K562 (cell line): ENCODE measurements around the gene DYRK1A. TPM values are rescaled to one million over a fixed set of nuclear protein-coding genes. Genes with fewer than 3 reads are reported as not detected.

ENCODE experiments used
- ATAC-seq: fragments of 200-7000 bp; cut with Tn5 transposase; 3 replicates; pipeline ENCODE4 v1.9.1; 2020; ENCODE audit warnings: moderate library complexity
- BruUV-seq: library from RNA; stranded (reverse); fragments of 400-500 nt; replicated peaks from 2 replicates; lab custom pipeline; 2021; lab: Mats Ljungman, UMichigan
- CTCF ChIA-PET: fragments of 300-600 bp; formaldehyde crosslinking; extraction: SDS; loops from one replicate; lab custom pipeline; 2021; ENCODE audit warnings: low intra/inter-chr PET ratio; lab: Yijun Ruan, JAX
- POLR2A ChIA-PET: fragments of 300-600, 350-650 bp; sonication (Branson Sonifier 250); formaldehyde crosslinking; extraction: SDS; loops from one replicate; lab custom pipeline; 2021; ENCODE audit warnings: antibody characterized with exemption, inconsistent platforms; lab: Yijun Ruan, JAX
- DNase-seq, 4 experiments: peaks; one replicate each; pipeline versions ENCODE4 v3.0.0 to v3.0.0-alpha.2; 2011 to 2018; ENCODE audit warnings: low spot score in 3 of 4, mixed read lengths in 3 of 4; ENCODE audit errors: extremely low read depth in 1 of 4
- FAIRE-seq: peaks from 2 replicates; lab custom pipeline; 2011; peaks lifted over from hg19 to GRCh38; lab: Jason Lieb, UNC
- H2AFZ ChIP-seq: 2 replicates; pipeline ENCODE4 v1.6.0; 2011; ENCODE audit warnings: low read depth, low read length, control low read depth, inconsistent platforms
- H3K27ac ChIP-seq: fragments of 200-600 bp; 3 replicates; pipeline ENCODE4 v1.8.0; 2011; ENCODE audit warnings: low read depth, mild to moderate bottlenecking, control low read depth, inconsistent platforms, low read length, moderate library complexity, mixed read lengths; ENCODE audit errors: extremely low read depth
- H3K27me3 ChIP-seq, 2 experiments: fragments of 300-600 bp in 1 of 2; 2 replicates in 1 of 2; 3 replicates in 1 of 2; pipeline versions ENCODE4 v1.6.0 to v1.8.0; 2011; ENCODE audit warnings: inconsistent platforms in 2 of 2, low read length in 2 of 2, mild to moderate bottlenecking in 1 of 2, mixed read lengths in 1 of 2, moderate library complexity in 1 of 2; ENCODE audit not compliant: control insufficient read depth in 2 of 2, insufficient read depth in 2 of 2
- H3K36me3 ChIP-seq: fragments of 300-600 bp; 3 replicates; pipeline ENCODE4 v1.8.0; 2011; ENCODE audit warnings: mild to moderate bottlenecking, low read length, inconsistent platforms; ENCODE audit not compliant: control insufficient read depth, insufficient read depth
- H3K4me1 ChIP-seq, 2 experiments: fragments of 200-600 bp in 1 of 2; replicated peaks in 1 of 2; 2 replicates in 1 of 2; 3 replicates in 1 of 2; pipeline versions ENCODE4 v1.5.1 to v1.8.0; 2011; ENCODE audit warnings: inconsistent platforms in 2 of 2, low read length in 2 of 2, mild to moderate bottlenecking in 1 of 2, mixed read lengths in 1 of 2, moderate library complexity in 1 of 2; ENCODE audit not compliant: control insufficient read depth in 2 of 2, insufficient read depth in 2 of 2
- H3K4me2 ChIP-seq: 2 replicates; pipeline ENCODE4 v1.6.1; 2011; ENCODE audit warnings: low read length, control low read depth, inconsistent platforms, mixed read lengths; ENCODE audit not compliant: insufficient read depth
- H3K4me3 ChIP-seq: fragments of 200-600 bp; sonication (generic), shearing (Covaris generic); 2 replicates; pipeline ENCODE4 v1.5.1; 2016; ENCODE audit warnings: control low read depth, inconsistent platforms
- H3K79me2 ChIP-seq: fragments of 200-600 bp; 3 replicates; pipeline ENCODE4 v1.8.0; 2011; ENCODE audit warnings: low read length, inconsistent platforms; ENCODE audit not compliant: control insufficient read depth, insufficient read depth
- H3K9ac ChIP-seq, 2 experiments: 2 replicates each; pipeline versions ENCODE4 v1.6.0 to v1.6.1; 2011; ENCODE audit warnings: low read depth in 2 of 2, low read length in 2 of 2, control low read depth in 1 of 2, inconsistent platforms in 1 of 2, mild to moderate bottlenecking in 1 of 2, mixed read lengths in 1 of 2; ENCODE audit not compliant: insufficient read depth in 1 of 2
- H3K9me1 ChIP-seq: one replicate; pipeline ENCODE4 v1.6.0; 2011; ENCODE audit warnings: inconsistent platforms, mild to moderate bottlenecking, low read length, moderate library complexity; ENCODE audit not compliant: control insufficient read depth, insufficient read depth
- H3K9me3 ChIP-seq: replicated peaks from 2 replicates; pipeline ENCODE4 v1.5.1; 2011; ENCODE audit warnings: low read depth, low read length, inconsistent platforms; ENCODE audit not compliant: control insufficient read depth, insufficient read depth
- H4K20me1 ChIP-seq: replicated peaks from 2 replicates; pipeline ENCODE4 v1.6.1; 2011; ENCODE audit warnings: low read length, inconsistent platforms, mixed read lengths; ENCODE audit not compliant: control insufficient read depth, insufficient read depth
- ARID1B ChIP-seq: fragments of 450-650 bp; IDR thresholded peaks from 2 replicates; pipeline ENCODE4 v1.6.1; 2016; ENCODE audit warnings: antibody characterized with exemption, mild to moderate bottlenecking, inconsistent platforms
- E2F3 ChIP-seq: fragments of 250-450 bp; sonication (Bioruptor Pico); IDR thresholded peaks from 2 replicates; pipeline ENCODE4 v1.4.0; 2020; ENCODE audit warnings: mild to moderate bottlenecking
- GTF2F1 ChIP-seq: IDR thresholded peaks from 2 replicates; pipeline ENCODE4 v1.6.1; 2011; ENCODE audit warnings: low read depth, low read length, improper control_type of control experiment
- HNRNPLL ChIP-seq: fragments of 200-400 bp; formaldehyde crosslinking; IDR thresholded peaks from 2 replicates; pipeline ENCODE4 v1.6.1; 2017; ENCODE audit warnings: low read length, low read depth, mild to moderate bottlenecking; ENCODE audit not compliant: poor library complexity, severe bottlenecking
- MCM2 ChIP-seq: fragments of 450-650 bp; IDR thresholded peaks from 2 replicates; pipeline ENCODE4 v1.6.1; 2017; ENCODE audit warnings: low read depth, mild to moderate bottlenecking
- NCOR1 ChIP-seq: fragments of 450-650 bp; IDR thresholded peaks from 2 replicates; pipeline ENCODE4 v1.6.1; 2016; ENCODE audit warnings: mild to moderate bottlenecking, moderate library complexity
- TARDBP ChIP-seq: fragments of 450-650 bp; IDR thresholded peaks from 2 replicates; pipeline ENCODE4 v1.6.1; 2016
- TEAD1 ChIP-seq, 2 experiments: fragments of 450-650 bp in 1 of 2; sonication (generic) in 1 of 2; formaldehyde crosslinking; IDR thresholded peaks; 2 replicates each; pipeline versions ENCODE4 v1.4.0 to v1.8.0; 2020 to 2022; ENCODE audit warnings: mild to moderate bottlenecking in 2 of 2, missing genetic modification reagents in 1 of 2
- ZFP30 ChIP-seq: fragments of 250-450 bp; sonication (Bioruptor Pico); IDR thresholded peaks from 2 replicates; pipeline ENCODE4 v1.8.0; 2022; ENCODE audit warnings: moderate library complexity, mild to moderate bottlenecking, inconsistent platforms, borderline replicate concordance
- ZNF589 ChIP-seq: fragments of 200-800 bp; sonication (Bioruptor generic); IDR thresholded peaks from 2 replicates; pipeline ENCODE4 v1.6.1; 2016; ENCODE audit warnings: low read depth, missing genetic modification characterization, missing compliant biosample characterization
- ZSCAN29 ChIP-seq: fragments of 450-650 bp; IDR thresholded peaks from 2 replicates; pipeline ENCODE4 v1.6.1; 2017
- WGBS: fragments of 100-300 bp; shearing (Covaris generic); methylation state at CpG from one replicate; pipeline ENCODE4 v1.1.6; 2016; ENCODE audit warnings: low coverage, mixed read lengths; ENCODE audit not compliant: insufficient coverage; ENCODE audit errors: missing lambda C conversion rate; 5-methylcytosine and 5-hydroxymethylcytosine counted together
- in situ Hi-C: fragments of 300-500 bp; cut with MboI; formaldehyde crosslinking; loops from 4 replicates; pipeline ENCODE4 v1.15.0; 2018; ENCODE audit warnings: inconsistent platforms, mixed read lengths
- intact Hi-C: fragments of 100-400 bp; cut with micrococcal nuclease; formaldehyde crosslinking; loops from 2 replicates; pipeline ENCODE4 v1.14.2; 2022
- polyA plus RNA-seq, 8 experiments: library from polyadenylated mRNA; depleted of rRNA in 4 of 8; stranded (reverse) in 5 of 8; unstranded in 3 of 8; fragments of >200 nt; fragmentation: Nextera tagmentation in 2 of 8; fragmentation: Illumina TruSeq in 1 of 8; extraction: Ambion mirVana in 2 of 8; extraction: Trizol in 1 of 8; gene quantifications; 2 replicates each; pipeline versions ENCODE4 v1.2.1 to v1.2.3, GENCODE V29; 2011 to 2014; ENCODE audit warnings: inconsistent platforms in 1 of 8, missing spikeins in 1 of 8
- total RNA-seq, 7 experiments: library from RNA; depleted of rRNA in 6 of 7; stranded (reverse); fragments of >200 nt in 6 of 7; fragmentation: Illumina TruSeq in 2 of 7; extraction: Trizol in 2 of 7; gene quantifications; 2 replicates each; pipeline versions ENCODE4 v1.2.1 to v1.2.3, GENCODE V29; 2011 to 2021; ENCODE audit warnings: low replicate concordance in 1 of 7
- TF ChIP-seq, protein P1 (sequence below): fragments of 450-650 bp; formaldehyde crosslinking; IDR thresholded peaks from 2 replicates; pipeline ENCODE4 v1.4.0; 2022; ENCODE audit warnings: missing genetic modification characterization
- TF ChIP-seq, protein P2 (sequence below), 2 experiments: IDR thresholded peaks; 2 replicates each; pipeline ENCODE4 v1.6.1; 2011; ENCODE audit warnings: borderline replicate concordance in 1 of 2, control low read depth in 1 of 2, low read depth in 1 of 2, low read length in 1 of 2, mild to moderate bottlenecking in 1 of 2, mixed read lengths in 1 of 2, moderate library complexity in 1 of 2; ENCODE audit not compliant: insufficient read depth in 1 of 2, insufficient read length in 1 of 2, poor library complexity in 1 of 2, severe bottlenecking in 1 of 2; ENCODE audit errors: extremely low read depth in 1 of 2
- TF ChIP-seq, protein P3 (sequence below): fragments of 450-650 bp; IDR thresholded peaks from one replicate; pipeline ENCODE4 v1.6.1; 2018; ENCODE audit warnings: mild to moderate bottlenecking, moderate library complexity; ENCODE audit not compliant: partially characterized antibody
- TF ChIP-seq, protein P4 (sequence below): conservative IDR thresholded peaks from 2 replicates; pipeline ENCODE4 v1.6.1; 2011; ENCODE audit warnings: low read depth, mild to moderate bottlenecking, low read length; ENCODE audit not compliant: control insufficient read depth

The DYRK1A gene
- total and polyA plus RNA-seq, 9 of the 15 experiments (the other 6 are each of a cell fraction or from before 2014, with no cell fraction given), result 3.7 to 64.8 (median 42.3) TPM

DNA sequence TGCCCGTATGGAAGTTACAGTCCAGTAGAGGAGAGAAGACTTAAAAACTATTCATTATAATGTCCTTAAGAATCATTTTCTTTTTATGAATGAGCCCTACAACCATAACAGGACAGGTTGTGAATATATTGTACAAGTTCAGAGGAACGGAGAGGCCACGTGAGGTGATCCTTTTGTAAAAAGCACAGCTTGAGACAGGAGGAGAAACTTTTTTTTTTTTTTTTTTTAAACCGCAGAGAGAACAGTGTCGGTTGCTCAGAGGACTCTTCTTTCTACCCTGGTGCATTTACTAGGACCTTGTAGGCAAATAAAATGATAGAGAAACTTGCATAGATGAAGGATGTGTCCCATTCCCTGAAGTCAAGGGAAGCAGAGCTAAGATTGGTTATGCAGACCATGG is 32.1 kb downstream of the DYRK1A start:
- no peak overlapping the region for H3K9ac ChIP-seq
- BruUV-seq, result no TSS peak
- H3K9me3 ChIP-seq, result no peaks in the 10 kb centered on the region; the same call in 1 of the 2 replicates
- H3K79me2 ChIP-seq, result peaks cover 99% of the 10 kb centered on the region
- ChIA-PET POLR2A (interaction anchor here (0.6 to 1.4 kb wide), 3 partner anchors 9 to 267 kb away, joined by 3 to 5 read pairs (median 4); no protein-coding TSS in a partner anchor), CTCF (no interaction called here)
- DNase-seq, result no peak
- no peak overlapping the region for H2AFZ ChIP-seq
- no peak overlapping the region for H3K4me2 ChIP-seq
- FAIRE-seq, result no peak
- 93% methylated on average over 5 of the region's 5 CpGs for WGBS
- peaks cover 1% of the 10 kb centered on the region; the same call in 1 of the 2 replicates for H4K20me1 ChIP-seq
- peaks cover 10% of the 10 kb centered on the region; the same call in 2 of the 3 replicates for H3K36me3 ChIP-seq
- intact Hi-C loops, result no loop called here
- no peaks in the 10 kb centered on the region for H3K27me3 ChIP-seq
- no peak overlapping the region for H3K27ac ChIP-seq
- H3K4me3 ChIP-seq, result no peak overlapping the region
- in situ Hi-C loops, result no loop called here
- no peaks in the 10 kb centered on the region for H3K9me1 ChIP-seq
- H3K4me1 ChIP-seq, result peaks cover 0 to 1% of the 10 kb centered on the region in 2 experiments; a peak in 1 of 5 replicates
- ATAC-seq, result no peak
- TF ChIP-seq, protein P1, sequence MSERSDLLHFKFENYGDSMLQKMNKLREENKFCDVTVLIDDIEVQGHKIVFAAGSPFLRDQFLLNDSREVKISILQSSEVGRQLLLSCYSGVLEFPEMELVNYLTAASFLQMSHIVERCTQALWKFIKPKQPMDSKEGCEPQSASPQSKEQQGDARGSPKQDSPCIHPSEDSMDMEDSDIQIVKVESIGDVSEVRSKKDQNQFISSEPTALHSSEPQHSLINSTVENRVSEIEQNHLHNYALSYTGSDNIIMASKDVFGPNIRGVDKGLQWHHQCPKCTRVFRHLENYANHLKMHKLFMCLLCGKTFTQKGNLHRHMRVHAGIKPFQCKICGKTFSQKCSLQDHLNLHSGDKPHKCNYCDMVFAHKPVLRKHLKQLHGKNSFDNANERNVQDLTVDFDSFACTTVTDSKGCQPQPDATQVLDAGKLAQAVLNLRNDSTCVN (CRISPR knock-in tag), result no peak
- TF ChIP-seq MCM2 (no peak), ZNF589 (CRISPR knock-in tag) (no peak), HNRNPLL (no peak), TARDBP (no peak), ARID1B (no peak), TEAD1 (CRISPR knock-in tag; IDR thresholded peaks at IDR 0.05) (no peak), ZSCAN29 (no peak), E2F3 (no peak), ZFP30 (CRISPR knock-in tag) (no peak), GTF2F1 (no peak), NCOR1 (no peak)
- TF ChIP-seq, protein P2, sequence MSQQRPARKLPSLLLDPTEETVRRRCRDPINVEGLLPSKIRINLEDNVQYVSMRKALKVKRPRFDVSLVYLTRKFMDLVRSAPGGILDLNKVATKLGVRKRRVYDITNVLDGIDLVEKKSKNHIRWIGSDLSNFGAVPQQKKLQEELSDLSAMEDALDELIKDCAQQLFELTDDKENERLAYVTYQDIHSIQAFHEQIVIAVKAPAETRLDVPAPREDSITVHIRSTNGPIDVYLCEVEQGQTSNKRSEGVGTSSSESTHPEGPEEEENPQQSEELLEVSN (IDR thresholded peaks at IDR 0.05; ENCODE audit: borderline replicate concordance in 1 of 2, extremely low read depth in 1 of 2, insufficient read depth in 1 of 2, insufficient read length in 1 of 2, low read depth in 1 of 2, low read length in 1 of 2, poor library complexity in 1 of 2, severe bottlenecking in 1 of 2), result no peak
- TF ChIP-seq, protein P3, sequence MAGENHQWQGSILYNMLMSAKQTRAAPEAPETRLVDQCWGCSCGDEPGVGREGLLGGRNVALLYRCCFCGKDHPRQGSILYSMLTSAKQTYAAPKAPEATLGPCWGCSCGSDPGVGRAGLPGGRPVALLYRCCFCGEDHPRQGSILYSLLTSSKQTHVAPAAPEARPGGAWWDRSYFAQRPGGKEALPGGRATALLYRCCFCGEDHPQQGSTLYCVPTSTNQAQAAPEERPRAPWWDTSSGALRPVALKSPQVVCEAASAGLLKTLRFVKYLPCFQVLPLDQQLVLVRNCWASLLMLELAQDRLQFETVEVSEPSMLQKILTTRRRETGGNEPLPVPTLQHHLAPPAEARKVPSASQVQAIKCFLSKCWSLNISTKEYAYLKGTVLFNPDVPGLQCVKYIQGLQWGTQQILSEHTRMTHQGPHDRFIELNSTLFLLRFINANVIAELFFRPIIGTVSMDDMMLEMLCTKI, result no peak
- TF ChIP-seq, protein P4, sequence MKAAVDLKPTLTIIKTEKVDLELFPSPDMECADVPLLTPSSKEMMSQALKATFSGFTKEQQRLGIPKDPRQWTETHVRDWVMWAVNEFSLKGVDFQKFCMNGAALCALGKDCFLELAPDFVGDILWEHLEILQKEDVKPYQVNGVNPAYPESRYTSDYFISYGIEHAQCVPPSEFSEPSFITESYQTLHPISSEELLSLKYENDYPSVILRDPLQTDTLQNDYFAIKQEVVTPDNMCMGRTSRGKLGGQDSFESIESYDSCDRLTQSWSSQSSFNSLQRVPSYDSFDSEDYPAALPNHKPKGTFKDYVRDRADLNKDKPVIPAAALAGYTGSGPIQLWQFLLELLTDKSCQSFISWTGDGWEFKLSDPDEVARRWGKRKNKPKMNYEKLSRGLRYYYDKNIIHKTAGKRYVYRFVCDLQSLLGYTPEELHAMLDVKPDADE, result no peak
